HEK293T (cell line): ENCODE data around the gene PSKH1.
A peak's percentile ranks its signal among the peaks of the same experiment; 100 is the strongest.

Experiments
- CTCF ChIA-PET: fragments of 350-600 bp; formaldehyde crosslinking; extraction: SDS; loops from one replicate; lab custom pipeline; 2021; ENCODE audit warnings: antibody characterized with exemption, inconsistent platforms; lab: Yijun Ruan, JAX
- POLR2A ChIA-PET: fragments of 350-600 bp; formaldehyde crosslinking; extraction: SDS; loops from one replicate; lab custom pipeline; 2020; ENCODE audit warnings: antibody characterized with exemption, inconsistent platforms; lab: Yijun Ruan, JAX
- DNase-seq: peaks from one replicate; pipeline ENCODE4 v3.0.0; 2012; ENCODE audit warnings: mixed read lengths; ENCODE audit errors: extremely low spot score
- ARNT ChIP-seq: fragments of 450-650 bp; IDR thresholded peaks from 2 replicates; pipeline ENCODE4 v1.6.1; 2017; ENCODE audit warnings: mild to moderate bottlenecking
- BHLHE40 ChIP-seq: fragments of 450-650 bp; IDR thresholded peaks from 2 replicates; pipeline ENCODE4 v1.6.1; 2016; ENCODE audit warnings: mild to moderate bottlenecking, moderate library complexity, borderline replicate concordance
- CTBP1 ChIP-seq: fragments of 450-650 bp; IDR thresholded peaks from 2 replicates; pipeline ENCODE4 v1.6.1; 2016; ENCODE audit warnings: borderline replicate concordance
- ELF4 ChIP-seq: fragments of 450-650 bp; IDR thresholded peaks from 2 replicates; pipeline ENCODE4 v1.6.1; 2017; ENCODE audit warnings: antibody characterized with exemption
- FOXA1 ChIP-seq: fragments of 450-650 bp; IDR thresholded peaks from 2 replicates; pipeline ENCODE4 v1.6.1; 2016; ENCODE audit warnings: mild to moderate bottlenecking
- FOXK2 ChIP-seq: fragments of 450-650 bp; IDR thresholded peaks from 2 replicates; pipeline ENCODE4 v1.6.1; 2016; ENCODE audit warnings: mild to moderate bottlenecking
- FOXM1 ChIP-seq: fragments of 450-650 bp; IDR thresholded peaks from 2 replicates; pipeline ENCODE4 v1.6.1; 2017; ENCODE audit warnings: mild to moderate bottlenecking, borderline replicate concordance
- HDGF ChIP-seq: fragments of 450-650 bp; IDR thresholded peaks from 2 replicates; pipeline ENCODE4 v1.6.1; 2017; ENCODE audit warnings: antibody characterized with exemption, borderline replicate concordance
- L3MBTL2 ChIP-seq: fragments of 450-650 bp; conservative IDR thresholded peaks from 2 replicates; pipeline ENCODE4 v1.6.1; 2016; ENCODE audit warnings: mild to moderate bottlenecking
- LEF1 ChIP-seq: fragments of 450-650 bp; IDR thresholded peaks from 2 replicates; pipeline ENCODE4 v1.6.1; 2017; ENCODE audit warnings: mild to moderate bottlenecking, borderline replicate concordance
- NFRKB ChIP-seq: fragments of 450-650 bp; IDR thresholded peaks from 2 replicates; pipeline ENCODE4 v1.6.1; 2016; ENCODE audit warnings: mild to moderate bottlenecking, moderate library complexity
- SP1 ChIP-seq: fragments of 450-650 bp; IDR thresholded peaks from 2 replicates; pipeline ENCODE4 v1.6.1; 2017
- SUZ12 ChIP-seq: fragments of 450-650 bp; IDR thresholded peaks from 2 replicates; pipeline ENCODE4 v1.6.1; 2016; ENCODE audit warnings: mild to moderate bottlenecking
- TARDBP ChIP-seq: fragments of 450-650 bp; IDR thresholded peaks from 2 replicates; pipeline ENCODE4 v1.6.1; 2016
- ZNF384 ChIP-seq: fragments of 450-650 bp; IDR thresholded peaks from 2 replicates; pipeline ENCODE4 v1.6.1; 2016
- TF ChIP-seq, protein P1 (sequence below): fragments of 450-650 bp; IDR thresholded peaks from 2 replicates; pipeline ENCODE4 v1.6.1; 2016

Gene PSKH1

GRCh38 chr16:67892899-67893742, at the start of gene PSKH1:
PSKH1 (plus strand) TSS chr16:67893254; CDS start chr16:67908750, 15,496 bp downstream.
- ChIA-PET POLR2A (interaction anchor here (0.8 to 1.6 kb wide), 9 partner anchors 9 to 360 kb away, joined by 3 to 6 read pairs (median 4); no protein-coding TSS in a partner anchor), CTCF (no interaction called here)
- peak; percentile 99 for DNase-seq
- TF ChIP-seq LEF1 = no peak; the same call in 1 of the 2 replicates
- TF ChIP-seq ZNF384 = no peak
- no peak for TF ChIP-seq SUZ12
- TF ChIP-seq, protein P1, sequence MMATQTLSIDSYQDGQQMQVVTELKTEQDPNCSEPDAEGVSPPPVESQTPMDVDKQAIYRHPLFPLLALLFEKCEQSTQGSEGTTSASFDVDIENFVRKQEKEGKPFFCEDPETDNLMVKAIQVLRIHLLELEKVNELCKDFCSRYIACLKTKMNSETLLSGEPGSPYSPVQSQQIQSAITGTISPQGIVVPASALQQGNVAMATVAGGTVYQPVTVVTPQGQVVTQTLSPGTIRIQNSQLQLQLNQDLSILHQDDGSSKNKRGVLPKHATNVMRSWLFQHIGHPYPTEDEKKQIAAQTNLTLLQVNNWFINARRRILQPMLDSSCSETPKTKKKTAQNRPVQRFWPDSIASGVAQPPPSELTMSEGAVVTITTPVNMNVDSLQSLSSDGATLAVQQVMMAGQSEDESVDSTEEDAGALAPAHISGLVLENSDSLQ = peak; percentile 99
- TF ChIP-seq HDGF = no peak
- no peak for TF ChIP-seq FOXM1

DNA sequence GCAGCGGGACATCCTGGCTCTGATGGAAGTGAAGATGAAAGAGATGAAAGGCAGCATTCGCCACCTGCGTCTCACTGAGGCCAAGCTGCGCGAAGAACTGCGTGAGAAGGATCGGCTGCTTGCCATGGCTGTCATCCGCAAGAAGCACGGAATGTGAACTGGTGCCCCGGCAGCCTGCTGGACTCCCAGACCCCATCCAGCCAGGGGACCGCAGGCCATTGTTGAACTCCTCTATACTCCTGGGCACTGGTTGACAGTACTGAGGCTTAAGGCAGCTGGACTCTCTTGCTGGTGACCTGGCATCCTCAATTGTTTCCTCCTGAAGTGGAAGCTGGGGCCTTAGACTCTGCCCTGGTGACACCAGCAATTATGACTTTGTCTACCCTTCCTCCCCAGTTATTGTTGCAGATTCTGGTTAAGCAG, 49.7 kb upstream of the PSKH1 start:
- ChIA-PET CTCF (no interaction called here), POLR2A (interaction anchor here (0.6 to 2.8 kb wide), 3 partner anchors 10 to 242 kb away, joined by 3 to 21 read pairs (median 3); partner anchors contain the start of gene NFATC3)
- DNase-seq = no peak
- TF ChIP-seq HDGF (0 out of 2 replicates have a peak, but pooled peaks have one; percentile 31), FOXA1 (no peak)

GRCh38 chr16:67844497-67844896, 48.6 kb upstream of the PSKH1 start:
- CTCF ChIA-PET = interaction anchor here (0.7 kb wide), 1 partner anchor 29 kb away, joined by 3 read pairs; no protein-coding TSS in a partner anchor
- no peak for DNase-seq
- TF ChIP-seq ELF4 (no peak), NFRKB (no peak), TARDBP (no peak), FOXK2 (no peak), FOXA1 (no peak), LEF1 (no peak), L3MBTL2 (no peak), BHLHE40 (no peak), SP1 (no peak)
- POLR2A ChIA-PET = interaction anchor here (1.0 to 2.8 kb wide), 10 partner anchors 9 to 241 kb away, joined by 3 to 21 read pairs (median 4); partner anchors contain the start of genes ACD, EDC4, NFATC3 and RANBP10

GRCh38 chr16:67845291-67846062, 47.6 kb upstream of the PSKH1 start:
- CTCF ChIA-PET = interaction anchor here (0.7 kb wide), 1 partner anchor 30 kb away, joined by 3 read pairs; no protein-coding TSS in a partner anchor
- no peak for DNase-seq
- no peak for TF ChIP-seq FOXM1
- no peak for TF ChIP-seq SP1
- no peak for TF ChIP-seq ARNT
- TF ChIP-seq FOXA1 = no peak
- POLR2A ChIA-PET = interaction anchor here (0.9 to 2.8 kb wide), 12 partner anchors 10 to 185 kb away, joined by 3 to 21 read pairs (median 4); partner anchors contain the start of genes ACD, EDC4, RANBP10 and TSNAXIP1

- POLR2A ChIA-PET = interaction anchor here (0.6 to 1.9 kb wide), 11 partner anchors 9 to 172 kb away, joined by 3 to 17 read pairs (median 3); no protein-coding TSS in a partner anchor
- no peak for TF ChIP-seq ZNF384
- no peak for TF ChIP-seq ELF4
- TF ChIP-seq FOXA1 = no peak
- no peak for TF ChIP-seq NFRKB
- no peak for TF ChIP-seq CTBP1
- TF ChIP-seq SP1 = no peak
- TF ChIP-seq SUZ12 = no peak
- no peak for TF ChIP-seq L3MBTL2
- CTCF ChIA-PET = no interaction called here
- DNase-seq = no peak
Measured at GRCh38 chr16:67846063-67846319, 47.1 kb upstream of the PSKH1 start.

DNA sequence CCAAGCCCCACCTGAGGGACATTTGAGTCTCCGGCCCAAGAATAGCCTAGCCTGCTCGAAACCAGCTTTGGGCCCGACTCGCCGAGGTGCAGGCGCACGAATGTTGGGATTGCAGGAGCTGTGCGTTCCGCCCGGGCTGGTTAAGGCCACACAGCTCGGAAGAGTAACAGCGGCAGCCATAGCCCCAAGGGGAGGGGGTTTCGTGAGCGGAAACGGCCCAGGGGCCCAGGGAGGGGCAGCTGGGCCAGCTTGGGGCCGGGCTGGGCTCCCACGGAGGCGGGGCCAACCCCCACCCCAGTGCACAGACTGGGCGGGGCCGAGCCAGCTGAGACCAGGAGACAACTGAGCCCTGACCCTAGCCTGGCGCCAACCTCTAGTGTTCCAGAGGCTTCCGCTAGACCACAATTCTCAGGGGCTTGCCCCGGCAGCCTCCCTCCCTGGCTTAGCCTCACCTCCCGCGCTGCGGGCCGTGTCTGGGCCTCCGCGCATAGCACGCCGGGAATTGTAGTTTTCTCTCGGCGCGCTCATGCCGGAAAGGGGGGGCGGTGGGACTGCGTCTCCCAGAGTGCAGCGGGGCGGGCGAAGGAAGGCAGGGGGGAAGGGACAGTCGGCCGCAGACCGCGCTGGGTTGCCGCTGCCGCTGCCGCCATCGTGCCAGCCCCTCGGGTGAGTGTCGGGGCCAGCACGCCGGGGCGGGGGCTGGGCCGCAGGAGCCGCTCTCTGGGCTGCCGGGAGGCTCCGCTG, 46.6 kb upstream of the PSKH1 start, which contains the start of gene NUTF2:
Gene NUTF2 (plus strand): TSS at position 614 of the 744 bp plus-strand sequence. CDS start 18,198 bp downstream, outside the sequence.
- DNase-seq = peak; percentile 89
- TF ChIP-seq BHLHE40 (no peak), L3MBTL2 (0 out of 2 replicates have a peak, but pooled peaks have one; percentile 28), ZNF384 (no peak), HDGF (peak; percentile 95; the same call in 1 of the 2 replicates), LEF1 (no peak)
- ChIA-PET CTCF (interaction anchor here (0.5 to 0.7 kb wide), 3 partner anchors 13 to 586 kb away, joined by 3 read pairs; no protein-coding TSS in a partner anchor), POLR2A (interaction anchor here (0.6 to 1.9 kb wide), 12 partner anchors 9 to 172 kb away, joined by 3 to 17 read pairs (median 3); no protein-coding TSS in a partner anchor)
